Endothelial cell of umbilical vein (primary cell): Measurements from ENCODE around the gene MEIOSIN. TPM values are rescaled to one million over a fixed set of nuclear protein-coding genes. Genes with fewer than 3 reads are reported as not detected.
A peak's percentile ranks its signal among the peaks of the same experiment; 100 is the strongest.

Experiments
- BruUV-seq: library from RNA; stranded (reverse); fragments of 400-500 nt; replicated peaks from 2 replicates; lab custom pipeline; 2021; lab: Mats Ljungman, UMichigan
- CTCF ChIA-PET: fragments of 300-600, 350-600 bp; sonication (Branson Sonifier 250); formaldehyde crosslinking; loops from one replicate; lab custom pipeline; 2021; ENCODE audit warnings: antibody characterized with exemption, inconsistent platforms; lab: Charles Lee
- POLR2A ChIA-PET: fragments of 300-600, 350-600 bp; sonication (Branson Sonifier 250); formaldehyde crosslinking; loops from one replicate; lab custom pipeline; 2021; ENCODE audit warnings: antibody characterized with exemption, inconsistent platforms; lab: Charles Lee
- DNase-seq: peaks from one replicate; pipeline ENCODE4 v3.0.0-alpha.2; 2011; ENCODE audit warnings: low read depth, low spot score
- FAIRE-seq: peaks from 2 replicates; lab custom pipeline; 2011; peaks lifted over from hg19 to GRCh38; lab: Jason Lieb, UNC
- H2AFZ ChIP-seq: 2 replicates; pipeline ENCODE4 v1.6.0; 2012; ENCODE audit warnings: low read depth, low read length, control low read depth, inconsistent platforms
- H3K27ac ChIP-seq: 2 replicates; pipeline ENCODE4 v1.5.1; 2011; ENCODE audit warnings: low read depth, mild to moderate bottlenecking, control low read depth, low read length, moderate library complexity; ENCODE audit not compliant: insufficient read depth
- H3K27me3 ChIP-seq, 2 experiments: 2 replicates each; pipeline versions ENCODE4 v1.6.0 to v1.6.1; 2011; ENCODE audit warnings: low read length in 2 of 2, mixed read lengths in 1 of 2; ENCODE audit not compliant: control insufficient read depth in 2 of 2, insufficient read depth in 2 of 2
- H3K36me3 ChIP-seq, 2 experiments: 2 replicates in 1 of 2; 3 replicates in 1 of 2; pipeline ENCODE4 v1.5.1; 2011; ENCODE audit warnings: low read length in 2 of 2, mild to moderate bottlenecking in 1 of 2, moderate library complexity in 1 of 2; ENCODE audit not compliant: control insufficient read depth in 2 of 2, insufficient read depth in 2 of 2; ENCODE audit errors: extremely low read depth in 1 of 2
- H3K4me1 ChIP-seq: 3 replicates; pipeline ENCODE4 v1.5.1; 2011; ENCODE audit warnings: mild to moderate bottlenecking, low read length; ENCODE audit not compliant: control insufficient read depth, insufficient read depth; ENCODE audit errors: extremely low read depth
- H3K4me2 ChIP-seq: 2 replicates; pipeline ENCODE4 v1.6.1; 2011; ENCODE audit warnings: low read length, control low read depth, mixed read lengths; ENCODE audit not compliant: insufficient read depth
- H3K4me3 ChIP-seq, 3 experiments: fragments of 200-600 bp in 1 of 3; sonication (generic), shearing (Covaris generic) in 1 of 3; replicated peaks in 1 of 3; 2 replicates each; pipeline ENCODE4 v1.5.1; 2011 to 2016; ENCODE audit warnings: control low read depth in 3 of 3, low read length in 3 of 3, mild to moderate bottlenecking in 2 of 3, inconsistent platforms in 1 of 3, low read depth in 1 of 3, moderate library complexity in 1 of 3; ENCODE audit not compliant: insufficient read depth in 1 of 3
- H3K79me2 ChIP-seq: 2 replicates; pipeline ENCODE4 v1.6.0; 2012; ENCODE audit warnings: low read length, inconsistent platforms; ENCODE audit not compliant: control insufficient read depth, insufficient read depth
- H3K9ac ChIP-seq: replicated peaks from 2 replicates; pipeline ENCODE3; 2011; ENCODE audit warnings: low read length, control low read depth; ENCODE audit not compliant: insufficient read depth; ENCODE audit errors: extremely low read depth
- H3K9me1 ChIP-seq: replicated peaks from 3 replicates; pipeline ENCODE4 v1.6.0; 2011; ENCODE audit warnings: mild to moderate bottlenecking, low read length; ENCODE audit not compliant: control insufficient read depth, insufficient read depth; ENCODE audit errors: extremely low read depth
- H3K9me3 ChIP-seq: replicated peaks from 2 replicates; pipeline ENCODE4 v1.5.1; 2012; ENCODE audit warnings: low read length, inconsistent platforms; ENCODE audit not compliant: control insufficient read depth, insufficient read depth
- H4K20me1 ChIP-seq: replicated peaks from 2 replicates; pipeline ENCODE3; 2011; ENCODE audit warnings: mild to moderate bottlenecking, low read length; ENCODE audit not compliant: control insufficient read depth, insufficient read depth; ENCODE audit errors: extremely low read depth
- EZH2 ChIP-seq: IDR thresholded peaks from 2 replicates; pipeline ENCODE4 v1.6.1; 2012; ENCODE audit warnings: borderline replicate concordance, low read depth, mild to moderate bottlenecking, moderate library complexity, low read length, inconsistent platforms; ENCODE audit not compliant: severe bottlenecking
- FOS ChIP-seq: IDR thresholded peaks from 2 replicates; pipeline ENCODE4 v1.6.1; 2011; ENCODE audit warnings: mild to moderate bottlenecking, low read length, moderate library complexity, borderline replicate concordance; ENCODE audit not compliant: insufficient read depth
- GATA2 ChIP-seq: IDR thresholded peaks from 2 replicates; pipeline ENCODE4 v1.7.0; 2011; ENCODE audit warnings: low read depth, mild to moderate bottlenecking, moderate library complexity, mixed read lengths, low read length; ENCODE audit not compliant: insufficient read length, insufficient read depth
- JUN ChIP-seq: IDR thresholded peaks from 2 replicates; pipeline ENCODE4 v1.6.1; 2011; ENCODE audit warnings: borderline replicate concordance, low read depth; ENCODE audit not compliant: insufficient read length, insufficient read depth
- MYC ChIP-seq: IDR thresholded peaks from one replicate; pipeline ENCODE4 v1.6.1; 2011; ENCODE audit warnings: mild to moderate bottlenecking, low read depth, low read length
- POLR2A ChIP-seq: IDR thresholded peaks from 2 replicates; pipeline ENCODE4 v1.6.1; 2012; ENCODE audit warnings: low read depth, mild to moderate bottlenecking, control low read depth, low read length
- POLR2AphosphoS5 ChIP-seq: IDR thresholded peaks from 2 replicates; pipeline ENCODE4 v1.6.1; 2012; ENCODE audit warnings: low read depth, mild to moderate bottlenecking, control low read depth, low read length, moderate library complexity; ENCODE audit not compliant: insufficient read depth
- dilution Hi-C: fragments of 300-500 bp; cut with MboI; formaldehyde crosslinking; loops from one replicate; pipeline ENCODE4 v1.15.0; 2019; ENCODE audit warnings: low sequenced_read_pairs; ENCODE audit not compliant: extremely low pct_ligation_motif_present
- intact Hi-C: fragments of 100-400 bp; cut with micrococcal nuclease; formaldehyde crosslinking; loops from one replicate; pipeline ENCODE4 v1.10.0; 2022
- polyA plus RNA-seq, 4 experiments: library from polyadenylated mRNA; depleted of rRNA in 3 of 4; stranded (reverse) in 3 of 4; unstranded in 1 of 4; fragments of >200 nt; gene quantifications; 2 replicates each; pipeline versions ENCODE4 v1.2.1 to v1.2.3, GENCODE V29; 2011 to 2012; ENCODE audit warnings: missing spikeins in 1 of 4
- total RNA-seq: library from RNA; stranded (reverse); gene quantifications from 2 replicates; pipeline ENCODE4 v1.2.3, GENCODE V29; 2021
- TF ChIP-seq, protein P1 (sequence below), 2 donors: IDR thresholded peaks; 1 replicate in 1 of 2; 2 replicates in 1 of 2; pipeline ENCODE4 v1.5.1; 2011; ENCODE audit warnings: low read length in 2 of 2, mild to moderate bottlenecking in 2 of 2, moderate library complexity in 2 of 2, control low read depth in 1 of 2, inconsistent platforms in 1 of 2, low read depth in 1 of 2; ENCODE audit not compliant: insufficient read depth in 1 of 2; ENCODE audit errors: extremely low read depth in 1 of 2
- TF ChIP-seq, protein P2 (sequence below): IDR thresholded peaks from 2 replicates; pipeline ENCODE4 v1.6.1; 2011; ENCODE audit not compliant: insufficient read depth, insufficient read length

The MEIOSIN gene
- total and polyA plus RNA-seq, 2 donors (not counting 3 experiments of a cell fraction or from before 2014, with no cell fraction given), result not detected

- Histone ChIP-seq H3K9ac (no peak overlapping the region), H2AFZ (no peak overlapping the region), H3K36me3 (peaks cover 3% of the 10 kb centered on the region in 2 experiments), H3K79me2 (peaks cover 2% of the 10 kb centered on the region), H3K4me1 (peaks cover 14% of the 10 kb centered on the region), H3K9me3 (no peaks in the 10 kb centered on the region), H3K4me2 (peak overlapping the region; percentile 9), H3K27me3 (no peaks in the 10 kb centered on the region), H3K4me3 (no peak overlapping the region), H4K20me1 (no peaks in the 10 kb centered on the region), H3K9me1 (no peaks in the 10 kb centered on the region), H3K27ac (no peak overlapping the region)
- DNase-seq (no peak), FAIRE-seq (no peak)
- ChIA-PET CTCF (interaction anchor here (2.5 to 5.1 kb wide), 3 partner anchors 10 to 30 kb away, joined by 29 to 125 read pairs (median 66); partner anchors contain the start of genes DMPK and DMWD), POLR2A (interaction anchor here (1.2 to 1.5 kb wide), 3 partner anchors 41 to 92 kb away, joined by 3 to 4 read pairs (median 3); no protein-coding TSS in a partner anchor)
- intact Hi-C loops (no loop called here), dilution Hi-C loops (no loop called here)
- no peak for TF ChIP-seq GATA2
- no peak for TF ChIP-seq EZH2
- no peak for TF ChIP-seq FOS
- TF ChIP-seq MYC, result no peak
- no peak for TF ChIP-seq POLR2A
- TF ChIP-seq, protein P1, sequence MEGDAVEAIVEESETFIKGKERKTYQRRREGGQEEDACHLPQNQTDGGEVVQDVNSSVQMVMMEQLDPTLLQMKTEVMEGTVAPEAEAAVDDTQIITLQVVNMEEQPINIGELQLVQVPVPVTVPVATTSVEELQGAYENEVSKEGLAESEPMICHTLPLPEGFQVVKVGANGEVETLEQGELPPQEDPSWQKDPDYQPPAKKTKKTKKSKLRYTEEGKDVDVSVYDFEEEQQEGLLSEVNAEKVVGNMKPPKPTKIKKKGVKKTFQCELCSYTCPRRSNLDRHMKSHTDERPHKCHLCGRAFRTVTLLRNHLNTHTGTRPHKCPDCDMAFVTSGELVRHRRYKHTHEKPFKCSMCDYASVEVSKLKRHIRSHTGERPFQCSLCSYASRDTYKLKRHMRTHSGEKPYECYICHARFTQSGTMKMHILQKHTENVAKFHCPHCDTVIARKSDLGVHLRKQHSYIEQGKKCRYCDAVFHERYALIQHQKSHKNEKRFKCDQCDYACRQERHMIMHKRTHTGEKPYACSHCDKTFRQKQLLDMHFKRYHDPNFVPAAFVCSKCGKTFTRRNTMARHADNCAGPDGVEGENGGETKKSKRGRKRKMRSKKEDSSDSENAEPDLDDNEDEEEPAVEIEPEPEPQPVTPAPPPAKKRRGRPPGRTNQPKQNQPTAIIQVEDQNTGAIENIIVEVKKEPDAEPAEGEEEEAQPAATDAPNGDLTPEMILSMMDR (IDR thresholded peaks at IDR 0.05; ENCODE audit: extremely low read depth in 1 of 2, insufficient read depth in 1 of 2, low read depth in 1 of 2, low read length in 2 of 2), result no peak
- TF ChIP-seq, protein P2, sequence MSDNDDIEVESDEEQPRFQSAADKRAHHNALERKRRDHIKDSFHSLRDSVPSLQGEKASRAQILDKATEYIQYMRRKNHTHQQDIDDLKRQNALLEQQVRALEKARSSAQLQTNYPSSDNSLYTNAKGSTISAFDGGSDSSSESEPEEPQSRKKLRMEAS, result no peak
- TF ChIP-seq POLR2AphosphoS5, result no peak
- TF ChIP-seq JUN, result no peak
- no TSS peak for BruUV-seq
Measured at GRCh38 chr19:45771311-45771933, 38.2 kb downstream of the MEIOSIN start.
